Sigmoid colon (tissue), 7 donors: ENCODE results near the gene SLC52A3. TPM values are rescaled to one million over a fixed set of nuclear protein-coding genes. Genes with fewer than 3 reads are reported as not detected.
"Not testable (repeated sequence)": the region's sequence is repeated elsewhere in the genome, so short reads cannot be mapped to it uniquely, and the experiment has no call there.

Source experiments
- DNase-seq: peaks from one replicate; pipeline ENCODE4 v3.0.0-alpha.2; 2019
- H3K27ac ChIP-seq, 4 donors: fragments of 200-600 bp; sonication (generic); one replicate each; pipeline ENCODE4 v1.5.1; 2016 to 2019; ENCODE audit warnings: mild to moderate bottlenecking in 1 of 4
- H3K27me3 ChIP-seq, 3 donors: fragments of 200-600 bp; sonication (generic); one replicate each; pipeline ENCODE4 v1.5.1; 2019; ENCODE audit warnings: mild to moderate bottlenecking in 1 of 3
- H3K36me3 ChIP-seq, 4 donors: fragments of 200-600 bp; sonication (generic); one replicate each; pipeline ENCODE4 v1.5.1; 2016 to 2019
- H3K4me1 ChIP-seq, 4 donors: fragments of 200-600 bp; sonication (generic); one replicate each; pipeline ENCODE4 v1.5.1; 2017 to 2019
- H3K4me3 ChIP-seq, 4 donors: fragments of 200-600 bp; sonication (generic); one replicate each; pipeline ENCODE4 v1.5.1; 2017 to 2019; ENCODE audit warnings: mild to moderate bottlenecking in 2 of 4, moderate library complexity in 1 of 4
- H3K9me3 ChIP-seq, 4 donors: fragments of 200-600 bp in 3 of 4; sonication (generic) in 3 of 4; one replicate each; pipeline versions ENCODE4 v1.5.1 to v1.6.1; 2013 to 2019
- CTCF ChIP-seq, 4 experiments: fragments of 450-650 bp in 3 of 4; fragments of 200-600 bp in 1 of 4; IDR thresholded peaks; one replicate each; pipeline ENCODE4 v1.5.1; 2016 to 2019; ENCODE audit warnings: antibody characterized with exemption in 4 of 4, mild to moderate bottlenecking in 3 of 4, moderate library complexity in 2 of 4
- EP300 ChIP-seq, 4 donors: sonication (generic); formaldehyde crosslinking; IDR thresholded peaks; one replicate each; pipeline ENCODE4 v1.6.1; 2017; ENCODE audit warnings: antibody characterized with exemption in 4 of 4
- POLR2A ChIP-seq, 2 donors: fragments of 450-650 bp; IDR thresholded peaks; one replicate each; pipeline ENCODE4 v1.6.1; 2016; ENCODE audit warnings: antibody characterized with exemption in 2 of 2, mild to moderate bottlenecking in 2 of 2, moderate library complexity in 2 of 2
- POLR2AphosphoS5 ChIP-seq, 4 donors: sonication (generic); formaldehyde crosslinking; IDR thresholded peaks; one replicate each; pipeline ENCODE4 v1.6.1; 2017; ENCODE audit warnings: antibody characterized with exemption in 4 of 4
- WGBS, 2 donors: extraction: QIAGEN DNeasy Blood & Tissue Kit; methylation state at CpG; one replicate each; pipeline ENCODE4 v1.1.7; 2013; 5-methylcytosine and 5-hydroxymethylcytosine counted together
- intact Hi-C: fragments of 100-400 bp; cut with DNase I; formaldehyde crosslinking; loops from one replicate; pipeline ENCODE4 v1.15.1; 2023
- polyA plus RNA-seq, 3 donors: library from polyadenylated mRNA; stranded (reverse); fragments of 200-250 nt; gene quantifications; one replicate each; pipeline ENCODE4 v1.2.3, GENCODE V29; 2013
- total RNA-seq, 4 donors: library from RNA; depleted of rRNA; stranded (reverse); fragments of >200 nt; gene quantifications; one replicate each; pipeline ENCODE4 v1.1.0, GENCODE V29; 2016
- donor health status: healthy with polysubstance abuse.
- donor health status: Bipolar disorder and iron deficiency.
- donor health status: healthy.

The SLC52A3 gene
- total and polyA plus RNA-seq, 7 donors: 0.16 to 15.1 (median 3.0) TPM; not detected in 2

GRCh38 chr20:730005-730404 is 38.3 kb downstream of the SLC52A3 start:
- 89 to 95% methylated on average over 3 of the region's 3 CpGs for WGBS, 2 donors
- Histone ChIP-seq H3K36me3 (no peaks in the 10 kb centered on the region), H3K4me3 (no peak overlapping the region), H3K27ac (no peak overlapping the region), H3K9me3 (no peaks in the 10 kb centered on the region), H3K4me1 (peaks cover 0 to 12% (median 9%) of the 10 kb centered on the region in 4 donors), H3K27me3 (peaks cover 6 to 48% (median 42%) of the 10 kb centered on the region in 3 donors)
- intact Hi-C loops: loop anchor here (10.0 kb wide), 1 partner anchor 375 kb away; no protein-coding TSS in a partner anchor
- no peak for DNase-seq
- TF ChIP-seq EP300 (IDR thresholded peaks at IDR 0.05) (no peak), POLR2A (IDR thresholded peaks at IDR 0.05) (no peak), CTCF (IDR thresholded peaks at IDR 0.05) (no peak), POLR2AphosphoS5 (IDR thresholded peaks at IDR 0.05) (no peak)

- Histone ChIP-seq H3K36me3 (no peaks in the 10 kb centered on the region), H3K4me3 (peak overlapping the region in 3 of 4 donors; percentile 32 to 41 (median 40)), H3K27me3 (peaks cover 6 to 63% (median 53%) of the 10 kb centered on the region in 3 donors), H3K4me1 (peaks cover 0 to 12% (median 9%) of the 10 kb centered on the region in 4 donors), H3K27ac (no peak overlapping the region), H3K9me3 (no peaks in the 10 kb centered on the region)
- DNase-seq: no peak
- TF ChIP-seq EP300 (IDR thresholded peaks at IDR 0.05) (no peak), POLR2A (IDR thresholded peaks at IDR 0.05) (no peak), CTCF (IDR thresholded peaks at IDR 0.05) (peak in 1 of 4 experiments; percentile 44), POLR2AphosphoS5 (IDR thresholded peaks at IDR 0.05) (no peak)
- 2% methylated on average over 60 of the region's 60 CpGs for WGBS, 2 donors
- intact Hi-C loops: no loop called here
These were observed 39.9 kb downstream of the SLC52A3 start for GRCh38 chr20:728256-728944.

GRCh38 chr20:726160-726559 is 42.1 kb downstream of the SLC52A3 start:
- no peak overlapping the region for H3K27ac ChIP-seq
- intact Hi-C loops: no loop called here
- peaks cover 6 to 80% (median 53%) of the 10 kb centered on the region in 3 donors for H3K27me3 ChIP-seq
- no peaks in the 10 kb centered on the region for H3K36me3 ChIP-seq
- peaks cover 0 to 12% (median 9%) of the 10 kb centered on the region in 4 donors for H3K4me1 ChIP-seq
- DNase-seq: no peak
- no peaks in the 10 kb centered on the region for H3K9me3 ChIP-seq
- no peak overlapping the region for H3K4me3 ChIP-seq
- WGBS, 2 donors: 63 to 80% methylated on average over 4 of the region's 4 CpGs
- no peak for TF ChIP-seq POLR2AphosphoS5 (IDR thresholded peaks at IDR 0.05)
- TF ChIP-seq EP300 (IDR thresholded peaks at IDR 0.05): no peak
- TF ChIP-seq CTCF (IDR thresholded peaks at IDR 0.05): no peak
- no peak for TF ChIP-seq POLR2A (IDR thresholded peaks at IDR 0.05)

- 90% methylated on average over 7 of the region's 7 CpGs for WGBS, 2 donors
- no peak for DNase-seq
- intact Hi-C loops: no loop called here
- H3K9me3 ChIP-seq: no peaks in the 10 kb centered on the region
- peaks cover 0 to 12% (median 9%) of the 10 kb centered on the region in 4 donors for H3K4me1 ChIP-seq
- H3K27ac ChIP-seq: no peak overlapping the region
- H3K27me3 ChIP-seq: peaks cover 6 to 87% (median 48%) of the 10 kb centered on the region in 3 donors
- no peaks in the 10 kb centered on the region for H3K36me3 ChIP-seq
- no peak overlapping the region for H3K4me3 ChIP-seq
- no peak for TF ChIP-seq EP300 (IDR thresholded peaks at IDR 0.05)
- TF ChIP-seq POLR2A (IDR thresholded peaks at IDR 0.05): no peak
- no peak for TF ChIP-seq POLR2AphosphoS5 (IDR thresholded peaks at IDR 0.05)
- no peak for TF ChIP-seq CTCF (IDR thresholded peaks at IDR 0.05)
These were observed 42.8 kb downstream of the SLC52A3 start for GRCh38 chr20:725491-725890.

GRCh38 chr20:724797-725196 is 43.5 kb downstream of the SLC52A3 start:
- peaks cover 6 to 90% (median 44%) of the 10 kb centered on the region in 3 donors for H3K27me3 ChIP-seq
- WGBS, 2 donors: 81 to 87% methylated on average over 7 of the region's 7 CpGs

More at GRCh38 chr20:724797-725196, 43.5 kb downstream of the SLC52A3 start:
- DNase-seq, H3K4me3 ChIP-seq, H3K9me3 ChIP-seq, H3K27ac ChIP-seq, intact Hi-C loops, H3K36me3 ChIP-seq: not testable (repeated sequence)
- H3K4me1 ChIP-seq: peaks cover 0 to 12% (median 9%) of the 10 kb centered on the region in 4 donors
